ENCODE measurements around the gene FBLN2. TPM values are rescaled to one million over a fixed set of nuclear protein-coding genes. Genes with fewer than 3 reads are reported as not detected.

FBLN2 gene
- polyA plus RNA-seq, 1 of the 3 experiments (the other 2 are of a cell fraction): 5.2 TPM

GRCh38 chr3:13516760-13517135 lies 32.2 kb upstream of the FBLN2 start:
- H2AFZ ChIP-seq (ENCODE audit: low read depth): no peak overlapping the region
- CTCF ChIA-PET: interaction anchor here (0.6 to 29.6 kb wide), 4 partner anchors 9 to 134 kb away, joined by 3 to 872 read pairs (median 13); no protein-coding TSS in a partner anchor
- no peaks in the 10 kb centered on the region for H3K27me3 ChIP-seq (ENCODE audit: insufficient read depth)
- H3K27ac ChIP-seq (ENCODE audit: low read depth in 2 of 2, low read length in 1 of 2): no peak overlapping the region
- H3K4me2 ChIP-seq: no peak overlapping the region
- H3K36me3 ChIP-seq (replicated peaks in 1 of 2; ENCODE audit: control insufficient read depth in 1 of 2, insufficient read depth in 2 of 2, low read length in 1 of 2): no peaks in the 10 kb centered on the region
- no peak overlapping the region for H3K9ac ChIP-seq
- no peaks in the 10 kb centered on the region for H3F3A ChIP-seq (replicated peaks; ENCODE audit: insufficient read depth)
- no peaks in the 10 kb centered on the region for H3K9me2 ChIP-seq
- H3K79me2 ChIP-seq (ENCODE audit: insufficient read depth): no peaks in the 10 kb centered on the region
- DNase-seq: no peak
- TF ChIP-seq USF1 (IDR thresholded peaks at IDR 0.05; ENCODE audit: borderline replicate concordance, low read depth): no peak
- no peak for TF ChIP-seq EZH2phosphoT487 (IDR thresholded peaks at IDR 0.05; ENCODE audit: borderline replicate concordance, low read depth)
- no peak for TF ChIP-seq POLR2AphosphoS5 (IDR thresholded peaks at IDR 0.05; ENCODE audit: low read depth, low read length)
- TF ChIP-seq FOXJ3 (CRISPR knock-in tag; IDR thresholded peaks at IDR 0.05): no peak
- TF ChIP-seq ZBTB33 (IDR thresholded peaks at IDR 0.05; ENCODE audit: borderline replicate concordance, low read depth): no peak
- TF ChIP-seq RFX5 (IDR thresholded peaks at IDR 0.05; ENCODE audit: low read length): no peak
- WGBS (ENCODE audit: low lambda C conversion rate): 76% methylated on average over 4 of the region's 9 CpGs
- POLR2A ChIA-PET: no interaction called here
- no peak overlapping the region for H3K4me3 ChIP-seq (ENCODE audit: low read depth in 2 of 2, low read length in 1 of 2)
- no peaks in the 10 kb centered on the region for H4K20me1 ChIP-seq (ENCODE audit: insufficient read depth)
- no peaks in the 10 kb centered on the region for H3K9me3 ChIP-seq
- peaks cover 0 to 49% of the 10 kb centered on the region in 2 experiments; a peak in 1 of 4 replicates for H3K4me1 ChIP-seq (ENCODE audit: control insufficient read depth in 1 of 2, insufficient read depth in 2 of 2, low read depth in 1 of 2, low read length in 1 of 2)

GRCh38 chr3:13517253-13517977 lies 31.5 kb upstream of the FBLN2 start:
- WGBS (ENCODE audit: low lambda C conversion rate): 74% methylated on average over 7 of the region's 18 CpGs
- no peaks in the 10 kb centered on the region for H3K79me2 ChIP-seq (ENCODE audit: insufficient read depth)
- no peak overlapping the region for H3K4me2 ChIP-seq
- no peaks in the 10 kb centered on the region for H3K27me3 ChIP-seq (ENCODE audit: insufficient read depth)
- no peak for DNase-seq
- no peaks in the 10 kb centered on the region for H3F3A ChIP-seq (replicated peaks; ENCODE audit: insufficient read depth)
- ChIA-PET POLR2A (no interaction called here), CTCF (interaction anchor here (0.6 to 29.6 kb wide), 4 partner anchors 8 to 133 kb away, joined by 3 to 872 read pairs (median 13); no protein-coding TSS in a partner anchor)
- H3K27ac ChIP-seq (ENCODE audit: low read depth in 2 of 2, low read length in 1 of 2): no peak overlapping the region; a peak in 1 of 4 replicates
- H3K4me1 ChIP-seq (ENCODE audit: control insufficient read depth in 1 of 2, insufficient read depth in 2 of 2, low read depth in 1 of 2, low read length in 1 of 2): peaks cover 0 to 48% of the 10 kb centered on the region in 2 experiments; a peak in 1 of 4 replicates
- H4K20me1 ChIP-seq (ENCODE audit: insufficient read depth): no peaks in the 10 kb centered on the region
- H2AFZ ChIP-seq (ENCODE audit: low read depth): no peak overlapping the region
- no peaks in the 10 kb centered on the region for H3K36me3 ChIP-seq (replicated peaks in 1 of 2; ENCODE audit: control insufficient read depth in 1 of 2, insufficient read depth in 2 of 2, low read length in 1 of 2)
- no peaks in the 10 kb centered on the region for H3K9me2 ChIP-seq
- no peak overlapping the region for H3K4me3 ChIP-seq (ENCODE audit: low read depth in 2 of 2, low read length in 1 of 2)
- H3K9me3 ChIP-seq: no peaks in the 10 kb centered on the region
- H3K9ac ChIP-seq: no peak overlapping the region
- no peak for TF ChIP-seq MXI1 (IDR thresholded peaks at IDR 0.05; ENCODE audit: low read depth, low read length)
- TF ChIP-seq REST (IDR thresholded peaks at IDR 0.05; ENCODE audit: low read depth, low read length): no peak
- TF ChIP-seq TAF1 (IDR thresholded peaks at IDR 0.05; ENCODE audit: borderline replicate concordance, low read depth, low read length): no peak
- TF ChIP-seq FOSL2 (IDR thresholded peaks at IDR 0.05; ENCODE audit: borderline replicate concordance, low read depth): no peak
- TF ChIP-seq EP300 (IDR thresholded peaks at IDR 0.05; ENCODE audit: borderline replicate concordance in 1 of 2, low read depth in 1 of 2, low read length in 1 of 2): no peak
- TF ChIP-seq USF2 (IDR thresholded peaks at IDR 0.05; ENCODE audit: borderline replicate concordance, low read depth, low read length): no peak
- no peak for TF ChIP-seq TCF12 (IDR thresholded peaks at IDR 0.05)
- TF ChIP-seq TEAD4 (IDR thresholded peaks at IDR 0.05; ENCODE audit: borderline replicate concordance, insufficient read depth): no peak
- no peak for TF ChIP-seq FOXM1 (IDR thresholded peaks at IDR 0.05; ENCODE audit: low read depth)
- TF ChIP-seq RCOR1 (IDR thresholded peaks at IDR 0.05; ENCODE audit: low read length): no peak
- no peak for TF ChIP-seq POLR2AphosphoS5 (IDR thresholded peaks at IDR 0.05; ENCODE audit: low read depth, low read length)
- TF ChIP-seq SMC3 (IDR thresholded peaks at IDR 0.05; ENCODE audit: low read depth, low read length): no peak

Measured in SK-N-SH (cell line).